A549 treated with CpdA at 1 μM for 4 hours (cell line): Measurements from ENCODE around the gene GRK2. TPM values are rescaled to one million over a fixed set of nuclear protein-coding genes. Genes with fewer than 3 reads are reported as not detected.

Experiments used
- total RNA-seq: library from RNA; stranded (reverse); fragments of 200-300 nt; extraction: Qiagen RNA extraction; gene quantifications from 5 replicates; pipeline ENCODE4 v1.2.3, GENCODE V29; 2022; ENCODE audit warnings: low read depth

The GRK2 gene
- 25.9 to 40.4 TPM (median 37.5 TPM) in 5 replicates for total RNA-seq

DNA sequence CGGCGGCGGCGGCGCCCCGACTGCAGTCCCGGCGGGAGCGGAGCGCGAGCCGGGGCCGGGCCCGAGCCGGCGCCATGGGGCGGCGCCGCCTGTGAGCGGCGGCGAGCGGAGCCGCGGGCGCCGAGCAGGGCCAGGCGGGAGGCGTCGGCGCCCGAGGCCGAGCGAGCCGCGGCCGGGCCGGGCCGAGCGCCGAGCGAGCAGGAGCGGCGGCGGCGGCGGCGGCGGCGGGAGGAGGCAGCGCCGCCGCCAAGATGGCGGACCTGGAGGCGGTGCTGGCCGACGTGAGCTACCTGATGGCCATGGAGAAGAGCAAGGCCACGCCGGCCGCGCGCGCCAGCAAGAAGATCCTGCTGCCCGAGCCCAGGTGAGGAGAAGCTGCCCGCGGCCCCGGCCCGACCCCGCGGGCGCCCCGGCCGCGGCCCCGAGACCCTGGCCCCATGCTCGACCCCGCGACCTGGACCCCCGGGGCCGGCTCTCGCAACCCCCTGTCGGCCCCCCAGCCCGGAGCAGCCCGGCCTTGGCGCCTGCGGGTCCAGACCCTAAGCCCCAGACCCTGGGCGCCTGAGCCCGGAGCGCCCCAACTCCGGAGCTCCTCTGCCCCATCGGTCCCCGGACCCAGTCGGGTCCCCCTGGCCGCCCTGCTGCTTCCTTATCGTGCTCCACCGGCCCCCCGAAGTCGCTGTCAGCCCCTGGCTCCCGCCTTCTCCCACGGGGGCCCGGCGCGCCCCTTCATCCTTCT is at the start of gene GRK2:
Gene GRK2, plus strand, starts transcription at position 25 of the 739 bp plus-strand sequence. Its CDS starts 227 bp downstream, at position 252.

GRCh38 chr11:67289226-67289650 is 23.0 kb downstream of the GRK2 start, which contains the start of gene ANKRD13D:
Gene ANKRD13D (plus strand): TSS chr11:67289303. CDS start chr11:67289461, 158 bp downstream.

GRCh38 chr11:67303132-67303834 is 37.0 kb downstream of the GRK2 start, which contains the start of gene SSH3:
Gene SSH3 (plus strand): TSS chr11:67303530. CDS start chr11:67303626, 96 bp downstream.

Other genes with a start within 250 kb of the GRK2 start
- 10.2 to 14.1 TPM (median 10.4 TPM) in 5 replicates for gene SYT12, start 243.3 kb upstream of the GRK2 start, total RNA-seq
- gene RHOD, start 209.6 kb upstream of the GRK2 start, total RNA-seq = 29.7 to 48.7 TPM (median 42.3 TPM) in 5 replicates
- gene KDM2A, start 147.2 kb upstream of the GRK2 start, total RNA-seq = 46.8 to 52.5 TPM (median 50.2 TPM) in 5 replicates
- gene ANKRD13D, start 22.8 kb downstream of the GRK2 start, total RNA-seq = 20.0 to 29.6 TPM (median 25.1 TPM) in 5 replicates
- gene SSH3, start 37.1 kb downstream of the GRK2 start, total RNA-seq = 16.1 to 33.6 TPM (median 21.4 TPM) in 5 replicates
- gene POLD4, start 87.1 kb downstream of the GRK2 start, total RNA-seq = 201 to 271 TPM (median 246 TPM) in 5 replicates
- 43.7 to 49.7 TPM (median 44.6 TPM) in 5 replicates for gene CLCF1, start 107.1 kb downstream of the GRK2 start, total RNA-seq
- gene RAD9A, start 125.5 kb downstream of the GRK2 start, total RNA-seq = 24.4 to 39.1 TPM (median 35.9 TPM) in 5 replicates
- gene PPP1CA, start 135.4 kb downstream of the GRK2 start, total RNA-seq = 272 to 298 TPM (median 294 TPM) in 5 replicates
- 0.07 to 0.22 TPM in 2 of 5 replicates, not detected in the others for gene TBC1D10C, start 137.6 kb downstream of the GRK2 start, total RNA-seq
- gene CARNS1, start 149.2 kb downstream of the GRK2 start, total RNA-seq = 0.12 to 0.24 TPM (median 0.16 TPM) in 5 replicates
- 38.4 to 52.4 TPM (median 50.5 TPM) in 5 replicates for gene RPS6KB2, start 162.0 kb downstream of the GRK2 start, total RNA-seq
- gene PTPRCAP, start 171.2 kb downstream of the GRK2 start, total RNA-seq = 0.20 to 0.50 TPM (median 0.36 TPM) in 4 of 5 replicates, not detected in the other
- 47.7 to 60.2 TPM (median 56.9 TPM) in 5 replicates for gene CORO1B, start 177.0 kb downstream of the GRK2 start, total RNA-seq
- gene GPR152, start 186.3 kb downstream of the GRK2 start, total RNA-seq = not detected in 5 replicates
- gene CABP4, start 188.9 kb downstream of the GRK2 start, total RNA-seq = not detected in 5 replicates
- 42.5 to 61.2 TPM (median 52.1 TPM) in 5 replicates for gene TMEM134, start 202.8 kb downstream of the GRK2 start, total RNA-seq
- gene AIP, start 216.6 kb downstream of the GRK2 start, total RNA-seq = 44.1 to 54.3 TPM (median 48.7 TPM) in 5 replicates
- 41.1 to 63.5 TPM (median 53.4 TPM) in 5 replicates for gene PITPNM1, start 238.9 kb downstream of the GRK2 start, total RNA-seq
- gene CDK2AP2, start 241.7 kb downstream of the GRK2 start, total RNA-seq = 70.1 to 119 TPM (median 105 TPM) in 5 replicates